IMR-90 (cell line): Measurements from ENCODE around the gene NANOS3. TPM values are rescaled to one million over a fixed set of nuclear protein-coding genes. Genes with fewer than 3 reads are reported as not detected.

ENCODE experiments used
- ATAC-seq: fragments of 200-7000 bp; cut with Tn5 transposase; 2 replicates; pipeline ENCODE4 v1.9.1; 2020; ENCODE audit warnings: low read depth, mild to moderate bottlenecking, moderate library complexity
- BruUV-seq: library from RNA; stranded (reverse); fragments of 400-500 nt; replicated peaks from 2 replicates; lab custom pipeline; 2021; lab: Mats Ljungman, UMichigan
- CTCF ChIA-PET: fragments of 300-600 bp; formaldehyde crosslinking; extraction: SDS; loops from one replicate; lab custom pipeline; 2021; ENCODE audit warnings: antibody characterized with exemption; lab: Yijun Ruan, JAX
- POLR2A ChIA-PET: fragments of 300-600 bp; sonication (Branson Sonifier 250); formaldehyde crosslinking; loops from one replicate; lab custom pipeline; 2022; ENCODE audit warnings: antibody characterized with exemption; ENCODE audit not compliant: unreplicated experiment; lab: Charles Lee
- DNase-seq: peaks from one replicate; pipeline ENCODE4 v3.0.0; 2013
- H2AFZ ChIP-seq: replicated peaks from 2 replicates; pipeline ENCODE3; 2013; ENCODE audit warnings: low read length, mild to moderate bottlenecking; ENCODE audit not compliant: poor library complexity
- H2AK5ac ChIP-seq: 2 replicates; pipeline ENCODE4 v1.6.1; 2013; ENCODE audit warnings: low read depth, low read length, inconsistent platforms
- H2AK9ac ChIP-seq: replicated peaks from 2 replicates; pipeline ENCODE3; 2013; ENCODE audit warnings: mild to moderate bottlenecking, low read depth, low read length, moderate library complexity; ENCODE audit not compliant: poor library complexity
- H2BK120ac ChIP-seq: 2 replicates; pipeline ENCODE4 v1.6.1; 2013; ENCODE audit warnings: low read depth, low read length, inconsistent platforms
- H2BK15ac ChIP-seq: 3 replicates; pipeline ENCODE4 v1.6.1; 2013; ENCODE audit warnings: low read depth, low read length, inconsistent platforms
- H2BK20ac ChIP-seq: 2 replicates; pipeline ENCODE4 v1.6.1; 2013; ENCODE audit warnings: low read depth, mild to moderate bottlenecking, inconsistent platforms, low read length, moderate library complexity
- H2BK5ac ChIP-seq: 2 replicates; pipeline ENCODE4 v1.6.1; 2013; ENCODE audit warnings: mild to moderate bottlenecking, low read depth, low read length, inconsistent platforms; ENCODE audit not compliant: poor library complexity, severe bottlenecking
- H3K14ac ChIP-seq: replicated peaks from 2 replicates; pipeline ENCODE4 v1.6.1; 2013; ENCODE audit warnings: low read depth, low read length, inconsistent platforms
- H3K18ac ChIP-seq: 2 replicates; pipeline ENCODE4 v1.6.1; 2013; ENCODE audit warnings: low read depth, low read length, control low read depth
- H3K23ac ChIP-seq: 2 replicates; pipeline ENCODE4 v1.6.1; 2013; ENCODE audit warnings: low read depth, low read length, inconsistent platforms
- H3K27ac ChIP-seq: 2 replicates; pipeline ENCODE4 v1.5.1; 2013; ENCODE audit warnings: mild to moderate bottlenecking, control low read depth, low read length; ENCODE audit not compliant: insufficient read depth
- H3K27me3 ChIP-seq: 2 replicates; pipeline ENCODE4 v1.6.1; 2013; ENCODE audit warnings: low read length; ENCODE audit not compliant: control insufficient read depth, insufficient read depth
- H3K36me3 ChIP-seq: 2 replicates; pipeline ENCODE4 v1.6.1; 2013; ENCODE audit warnings: low read length, mixed read lengths; ENCODE audit not compliant: control insufficient read depth, insufficient read depth
- H3K4ac ChIP-seq: 2 replicates; pipeline ENCODE4 v1.6.1; 2013; ENCODE audit warnings: low read depth, low read length, inconsistent platforms
- H3K4me1 ChIP-seq: 2 replicates; pipeline ENCODE4 v1.6.1; 2013; ENCODE audit warnings: low read length, mixed read lengths; ENCODE audit not compliant: control insufficient read depth, insufficient read depth
- H3K4me2 ChIP-seq: 2 replicates; pipeline ENCODE4 v1.6.1; 2013; ENCODE audit warnings: low read depth, mild to moderate bottlenecking, control low read depth, low read length, moderate library complexity
- H3K4me3 ChIP-seq: 2 replicates; pipeline ENCODE4 v1.5.1; 2013; ENCODE audit warnings: low read depth, mild to moderate bottlenecking, control low read depth, low read length, moderate library complexity; ENCODE audit not compliant: insufficient read depth
- H3K56ac ChIP-seq: 2 replicates; pipeline ENCODE4 v1.6.1; 2013; ENCODE audit warnings: low read length, inconsistent platforms; ENCODE audit not compliant: insufficient read depth; ENCODE audit errors: extremely low read depth
- H3K79me1 ChIP-seq, 2 experiments: 2 replicates each; pipeline ENCODE4 v1.6.1; 2013; ENCODE audit warnings: low read length in 2 of 2, inconsistent platforms in 1 of 2, low read depth in 1 of 2
- H3K9ac ChIP-seq: 2 replicates; pipeline ENCODE4 v1.6.1; 2013; ENCODE audit warnings: low read depth, low read length, control low read depth
- H3K9me1 ChIP-seq: 2 replicates; pipeline ENCODE4 v1.6.1; 2013; ENCODE audit warnings: low read length, inconsistent platforms; ENCODE audit not compliant: insufficient read depth
- H3K9me3 ChIP-seq: 2 replicates; pipeline ENCODE4 v1.6.1; 2013; ENCODE audit warnings: low read length; ENCODE audit not compliant: control insufficient read depth, insufficient read depth
- H4K20me1 ChIP-seq: 2 replicates; pipeline ENCODE4 v1.6.1; 2013; ENCODE audit warnings: low read length, inconsistent platforms; ENCODE audit not compliant: insufficient read depth
- H4K5ac ChIP-seq: 2 replicates; pipeline ENCODE4 v1.6.1; 2013; ENCODE audit warnings: mild to moderate bottlenecking, low read depth, low read length, control low read depth
- H4K8ac ChIP-seq, 2 experiments: 2 replicates each; pipeline ENCODE4 v1.6.1; 2013; ENCODE audit warnings: low read depth in 2 of 2, low read length in 2 of 2, control low read depth in 1 of 2, inconsistent platforms in 1 of 2
- H4K91ac ChIP-seq: 2 replicates; pipeline ENCODE4 v1.6.1; 2013; ENCODE audit warnings: low read depth, low read length, inconsistent platforms; ENCODE audit not compliant: insufficient read depth
- BHLHE40 ChIP-seq: fragments of 150-350 bp; IDR thresholded peaks from 2 replicates; pipeline ENCODE4 v1.6.1; 2016; ENCODE audit warnings: mild to moderate bottlenecking, low read depth, low read length
- CTCF ChIP-seq: conservative IDR thresholded peaks from 2 replicates; pipeline ENCODE4 v1.5.1; 2012; ENCODE audit warnings: mild to moderate bottlenecking, low read depth, low read length, improper control_type of control experiment
- ELK1 ChIP-seq: fragments of 150-350 bp; IDR thresholded peaks from 2 replicates; pipeline ENCODE4 v1.6.1; 2016; ENCODE audit warnings: low read depth, mild to moderate bottlenecking, low read length, moderate library complexity, borderline replicate concordance
- FOS ChIP-seq: fragments of 150-350 bp; IDR thresholded peaks from 2 replicates; pipeline ENCODE4 v1.6.1; 2016; ENCODE audit warnings: low read depth, low read length
- MAZ ChIP-seq: IDR thresholded peaks from 2 replicates; pipeline ENCODE4 v1.6.1; 2012; ENCODE audit warnings: low read depth, mild to moderate bottlenecking, low read length, improper control_type of control experiment, moderate library complexity, borderline replicate concordance
- POLR2A ChIP-seq: IDR thresholded peaks from 2 replicates; pipeline ENCODE4 v1.6.1; 2012; ENCODE audit warnings: mild to moderate bottlenecking, low read depth, low read length
- RAD21 ChIP-seq: IDR thresholded peaks from 2 replicates; pipeline ENCODE4 v1.6.1; 2012; ENCODE audit warnings: low read length, improper control_type of control experiment
- RCOR1 ChIP-seq: IDR thresholded peaks from 2 replicates; pipeline ENCODE4 v1.6.1; 2012; ENCODE audit warnings: mild to moderate bottlenecking, low read length, improper control_type of control experiment; ENCODE audit not compliant: insufficient replicate concordance
- SMC3 ChIP-seq: fragments of 150-350 bp; IDR thresholded peaks from 2 replicates; pipeline ENCODE4 v1.6.1; 2016; ENCODE audit warnings: low read depth, mild to moderate bottlenecking, antibody characterized with exemption, low read length, moderate library complexity
- WGBS, 2 experiments: methylation state at CpG; one replicate each; pipeline versions ENCODE4 v1.1.5 to v1.1.7; 2013; ENCODE audit warnings: missing lambda C conversion rate in 2 of 2; ENCODE audit not compliant: insufficient read length in 1 of 2; ENCODE audit errors: extremely low coverage in 2 of 2; 5-methylcytosine and 5-hydroxymethylcytosine counted together
- dilution Hi-C: fragments of 300-500 bp; cut with HindIII; formaldehyde crosslinking; loops from one replicate; pipeline ENCODE4 v1.14.3; 2018; ENCODE audit warnings: low sequenced_read_pairs; ENCODE audit not compliant: unreplicated experiment
- in situ Hi-C: fragments of 300-500 bp; cut with MboI; formaldehyde crosslinking; loops from 3 replicates; pipeline ENCODE4 v1.14.3; 2019; ENCODE audit warnings: low sequenced_read_pairs, inconsistent platforms, mixed read lengths
- intact Hi-C: fragments of 100-400 bp; cut with micrococcal nuclease; formaldehyde crosslinking; loops from 2 replicates; pipeline ENCODE4 v1.10.0; 2022
- polyA plus RNA-seq, 3 experiments: library from polyadenylated mRNA; depleted of rRNA; stranded (reverse); fragments of >200 nt; gene quantifications; 2 replicates each; pipeline ENCODE4 v1.2.3, GENCODE V29; 2012; ENCODE audit warnings: low replicate concordance in 1 of 3
- total RNA-seq: library from RNA; depleted of rRNA; stranded (reverse); fragments of >200 nt; gene quantifications from 2 replicates; pipeline ENCODE4 v1.2.3, GENCODE V29; 2012

Gene NANOS3
- total and polyA plus RNA-seq, 2 of the 4 experiments (the other 2 are of a cell fraction): 0.63 TPM; not detected in 1

- Histone ChIP-seq H4K20me1 (peaks cover 5% of the 10 kb centered on the region), H3K18ac (peak overlapping the region; percentile 92), H3K56ac (peak overlapping the region; percentile 97), H4K5ac (peak overlapping the region; percentile 77), H4K91ac (peak overlapping the region; percentile 97), H4K8ac (peak overlapping the region; percentile 86 to 97), H3K4me2 (peak overlapping the region; percentile 81), H3K9ac (peak overlapping the region; percentile 81), H3K9me1 (peaks cover 18% of the 10 kb centered on the region), H3K27ac (peak overlapping the region; percentile 99), H2BK20ac (peak overlapping the region; percentile 93), H2BK120ac (peak overlapping the region; percentile 99), H3K4ac (peak overlapping the region; percentile 99), H3K36me3 (no peaks in the 10 kb centered on the region), H3K4me1 (peaks cover 43% of the 10 kb centered on the region), H3K4me3 (peak overlapping the region; percentile 34), H3K27me3 (no peaks in the 10 kb centered on the region), H3K79me1 (peaks cover 21 to 67% of the 10 kb centered on the region in 2 experiments), H3K14ac (peak overlapping the region; percentile 99), H2AK9ac (peak overlapping the region; percentile 90), H3K9me3 (no peaks in the 10 kb centered on the region), H3K23ac (peak overlapping the region; percentile 97; the same call in 1 of the 2 replicates), H2AFZ (peak overlapping the region; percentile 93), H2AK5ac (peak overlapping the region; percentile 98), H2BK5ac (peak overlapping the region; percentile 99), H2BK15ac (peak overlapping the region; percentile 99; the same call in 2 of the 3 replicates)
- in situ Hi-C loops: loop anchor here (10.0 to 25.0 kb wide), 2 partner anchors 693 to 1060 kb away; partner anchors contain the start of genes HOOK2, IER2, JUNB and STX10
- peak; percentile 91 for DNase-seq
- intact Hi-C loops: no loop called here
- dilution Hi-C loops: no loop called here
- TF ChIP-seq FOS: no peak
- peak; percentile 28; the same call in 1 of the 2 replicates for TF ChIP-seq RAD21
- peak; percentile 85 for TF ChIP-seq POLR2A
- no peak for TF ChIP-seq ELK1
- peak; percentile 86 for TF ChIP-seq RCOR1
- TF ChIP-seq SMC3: 0 out of 2 replicates have a peak, but pooled peaks have one; percentile 11
- TF ChIP-seq CTCF: 0 out of 2 replicates have a peak, but pooled peaks have one; percentile 18
- no peak for TF ChIP-seq BHLHE40
- peak; percentile 94 for TF ChIP-seq MAZ
- BruUV-seq: no TSS peak
- CTCF ChIA-PET: interaction anchor here (1.5 kb wide), 1 partner anchor 14 kb away, joined by 7 read pairs; no protein-coding TSS in a partner anchor
- WGBS, 2 experiments: no CpG with 5 or more reads among the region's 47 CpGs
- POLR2A ChIA-PET: interaction anchor here (0.5 to 1.1 kb wide), 6 partner anchors 8 to 663 kb away, joined by 3 to 12 read pairs (median 4); no protein-coding TSS in a partner anchor
- ATAC-seq: peak; percentile 59
Observed at GRCh38 chr19:13847407-13848339, 29.3 kb upstream of the NANOS3 start.
